Activated CD4-positive, CD25-positive, alpha-beta regulatory T cell treated with anti-CD3 and anti-CD28 coated beads, Interleukin-2, amount 50 U/mL, for 16 hours (primary cell): Measurements from ENCODE around the gene KLHL22.

Source experiments
- DNase-seq: peaks from one replicate; pipeline ENCODE4 v3.0.0-alpha.2; 2020; ENCODE audit warnings: low read depth, low spot score

Gene KLHL22

GRCh38 chr22:20449819-20450550, 45.6 kb downstream of the KLHL22 start:
- DNase-seq = no peak

- DNase-seq = no peak
Observed at GRCh38 chr22:20448630-20449029, 47.0 kb downstream of the KLHL22 start.

GRCh38 chr22:20446383-20446970, 49.1 kb downstream of the KLHL22 start:
- no peak for DNase-seq

- no peak for DNase-seq
Observed at GRCh38 chr22:20444325-20444724, 51.3 kb downstream of the KLHL22 start.

- no peak for DNase-seq
Observed at GRCh38 chr22:20442485-20443284, 52.9 kb downstream of the KLHL22 start.

GRCh38 chr22:20441631-20442484, 53.7 kb downstream of the KLHL22 start:
- no peak for DNase-seq

GRCh38 chr22:20440637-20441591, 54.7 kb downstream of the KLHL22 start:
- DNase-seq = no peak

- no peak for DNase-seq
Observed at GRCh38 chr22:20439928-20440575, 55.5 kb downstream of the KLHL22 start.

- no peak for DNase-seq
Observed at GRCh38 chr22:20439556-20439927, 56.1 kb downstream of the KLHL22 start.

GRCh38 chr22:20438678-20439492, 56.7 kb downstream of the KLHL22 start:
- no peak for DNase-seq

GRCh38 chr22:20438427-20438677, 57.2 kb downstream of the KLHL22 start:
- DNase-seq = no peak

- no peak for DNase-seq
Observed at GRCh38 chr22:20437613-20438426, 57.8 kb downstream of the KLHL22 start, which contains the start of gene SCARF2. Gene SCARF2, minus strand, starts transcription at chr22:20437825. Its CDS starts 71 bp downstream, at chr22:20437754.

GRCh38 chr22:20436768-20437612, 58.6 kb downstream of the KLHL22 start:
- no peak for DNase-seq

- no peak for DNase-seq
Observed at GRCh38 chr22:20436307-20436767, 59.3 kb downstream of the KLHL22 start.

GRCh38 chr22:20435436-20436306, 59.9 kb downstream of the KLHL22 start:
- no peak for DNase-seq

- DNase-seq = no peak
Observed at GRCh38 chr22:20434773-20435172, 60.8 kb downstream of the KLHL22 start.
